Lower leg skin (tissue), 3 donors: ENCODE measurements around the gene PEX14.

Experiments
- CTCF ChIP-seq, 3 donors: fragments of 450-650 bp; IDR thresholded peaks; one replicate each; pipeline ENCODE4 v1.5.1; 2016; ENCODE audit warnings: antibody characterized with exemption in 3 of 3, mild to moderate bottlenecking in 3 of 3, moderate library complexity in 2 of 3
- POLR2A ChIP-seq, 2 donors: fragments of 450-650 bp; IDR thresholded peaks; one replicate each; pipeline ENCODE4 v1.6.1; 2016 to 2017; ENCODE audit warnings: antibody characterized with exemption in 2 of 2, mild to moderate bottlenecking in 1 of 2, moderate library complexity in 1 of 2

- TF ChIP-seq CTCF (IDR thresholded peaks at IDR 0.05) (no peak), POLR2A (IDR thresholded peaks at IDR 0.05) (no peak)
These were observed 159.8 kb downstream of the PEX14 start for GRCh38 chr1:10634428-10635084.
